Peyer's patch (tissue), 4 donors: ENCODE measurements around the gene ELMOD1.

Source experiments
- POLR2A ChIP-seq, 2 donors: fragments of 450-650 bp; IDR thresholded peaks; one replicate each; pipeline ENCODE4 v1.5.1; 2017; ENCODE audit warnings: antibody characterized with exemption in 2 of 2, mild to moderate bottlenecking in 2 of 2, moderate library complexity in 2 of 2
- TF ChIP-seq, protein P1 (sequence below), 6 experiments: fragments of 450-650 bp in 4 of 6; fragments of 200-600 bp in 2 of 6; sonication (generic) in 1 of 6; IDR thresholded peaks; one replicate each; pipeline ENCODE4 v1.5.1; 2017 to 2019; ENCODE audit warnings: antibody characterized with exemption in 6 of 6, mild to moderate bottlenecking in 3 of 6, moderate library complexity in 1 of 6

DNA sequence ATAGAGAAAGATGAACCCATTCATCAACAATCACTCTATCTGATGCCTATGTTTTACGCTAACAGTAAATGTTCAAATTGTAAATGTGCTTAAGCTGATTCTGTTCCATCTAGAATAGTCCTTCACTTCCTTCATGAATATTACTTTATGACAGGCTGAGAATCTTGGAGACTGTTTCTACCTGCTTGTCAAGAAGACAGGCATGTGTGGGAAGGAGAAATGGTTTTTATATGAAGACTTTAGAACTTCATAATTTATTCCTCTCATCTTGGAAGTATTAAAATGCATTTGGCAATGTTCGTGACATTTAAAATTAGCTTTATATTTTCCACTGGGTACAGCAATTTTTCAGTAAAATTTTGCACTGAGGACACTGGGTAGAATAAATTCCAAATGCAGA is 41.0 kb downstream of the ELMOD1 start:
- TF ChIP-seq, protein P1, sequence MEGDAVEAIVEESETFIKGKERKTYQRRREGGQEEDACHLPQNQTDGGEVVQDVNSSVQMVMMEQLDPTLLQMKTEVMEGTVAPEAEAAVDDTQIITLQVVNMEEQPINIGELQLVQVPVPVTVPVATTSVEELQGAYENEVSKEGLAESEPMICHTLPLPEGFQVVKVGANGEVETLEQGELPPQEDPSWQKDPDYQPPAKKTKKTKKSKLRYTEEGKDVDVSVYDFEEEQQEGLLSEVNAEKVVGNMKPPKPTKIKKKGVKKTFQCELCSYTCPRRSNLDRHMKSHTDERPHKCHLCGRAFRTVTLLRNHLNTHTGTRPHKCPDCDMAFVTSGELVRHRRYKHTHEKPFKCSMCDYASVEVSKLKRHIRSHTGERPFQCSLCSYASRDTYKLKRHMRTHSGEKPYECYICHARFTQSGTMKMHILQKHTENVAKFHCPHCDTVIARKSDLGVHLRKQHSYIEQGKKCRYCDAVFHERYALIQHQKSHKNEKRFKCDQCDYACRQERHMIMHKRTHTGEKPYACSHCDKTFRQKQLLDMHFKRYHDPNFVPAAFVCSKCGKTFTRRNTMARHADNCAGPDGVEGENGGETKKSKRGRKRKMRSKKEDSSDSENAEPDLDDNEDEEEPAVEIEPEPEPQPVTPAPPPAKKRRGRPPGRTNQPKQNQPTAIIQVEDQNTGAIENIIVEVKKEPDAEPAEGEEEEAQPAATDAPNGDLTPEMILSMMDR (IDR thresholded peaks at IDR 0.05), result no peak
- TF ChIP-seq POLR2A (IDR thresholded peaks at IDR 0.05), result no peak
